T-cell (primary cell): ENCODE results near the gene EFTUD2. TPM values are rescaled to one million over a fixed set of nuclear protein-coding genes. Genes with fewer than 3 reads are reported as not detected.

Experiments
- ATAC-seq, 4 experiments: fragments of 200-7000 bp in 3 of 4; fragments of 150-1000 bp in 1 of 4; cut with Tn5 transposase; replicated peaks in 1 of 4; 1 replicate in 3 of 4; 2 replicates in 1 of 4; pipeline ENCODE4 v1.10.0; 2021; ENCODE audit warnings: moderate library complexity in 3 of 4, mild to moderate bottlenecking in 2 of 4, moderate number of reproducible peaks in 1 of 4
- CTCF ChIA-PET, 2 donors: fragments of 300-600 bp; sonication (Branson Sonifier 250); formaldehyde crosslinking; loops; one replicate each; lab custom pipeline; 2022; ENCODE audit warnings: antibody characterized with exemption in 2 of 2; lab: Charles Lee
- POLR2A ChIA-PET, 2 donors: fragments of 300-600 bp; sonication (Branson Sonifier 250); formaldehyde crosslinking; loops; one replicate each; lab custom pipeline; 2022; ENCODE audit warnings: antibody characterized with exemption in 2 of 2; lab: Charles Lee
- DNase-seq, 35 experiments: peaks; one replicate each; pipeline versions ENCODE4 v3.0.0 to v3.0.0-alpha.2; 2013 to 2023
- H3K27ac ChIP-seq: one replicate; pipeline ENCODE4 v1.5.1; 2013; ENCODE audit warnings: low read length
- H3K27me3 ChIP-seq, 2 experiments: replicated peaks in 1 of 2; 1 replicate in 1 of 2; 2 replicates in 1 of 2; pipeline versions ENCODE4 v1.6.1 to v1.7.0; 2013; ENCODE audit warnings: low read length in 1 of 2, mixed read lengths in 1 of 2; ENCODE audit not compliant: control insufficient read depth in 2 of 2, insufficient read depth in 2 of 2; ENCODE audit errors: extremely low read depth in 1 of 2
- H3K36me3 ChIP-seq, 2 donors: 1 replicate in 1 of 2; 2 replicates in 1 of 2; pipeline versions ENCODE4 v1.6.1 to v1.7.0; 2013; ENCODE audit warnings: low read length in 1 of 2; ENCODE audit not compliant: control insufficient read depth in 2 of 2, insufficient read depth in 1 of 2; ENCODE audit errors: extremely low read depth in 1 of 2
- H3K4me1 ChIP-seq, 2 experiments: 1 replicate in 1 of 2; 2 replicates in 1 of 2; pipeline versions ENCODE4 v1.6.1 to v1.7.0; 2013; ENCODE audit warnings: low read length in 2 of 2, mixed read lengths in 1 of 2; ENCODE audit not compliant: insufficient read depth in 2 of 2, control insufficient read depth in 1 of 2; ENCODE audit errors: extremely low read depth in 1 of 2
- H3K4me3 ChIP-seq, 2 donors: 1 replicate in 1 of 2; 2 replicates in 1 of 2; pipeline versions ENCODE4 v1.5.1 to v1.7.0; 2013; ENCODE audit warnings: mild to moderate bottlenecking in 2 of 2, low read length in 1 of 2, moderate library complexity in 1 of 2; ENCODE audit not compliant: control insufficient read depth in 1 of 2; ENCODE audit errors: extremely low read depth in 1 of 2
- H3K9me3 ChIP-seq: 2 replicates; pipeline ENCODE4 v1.7.0; 2013
- H3K27ac Mint-ChIP-seq, 2 donors: one replicate each; pipeline ENCODE4 v1.8.0; 2020 to 2021; ENCODE audit warnings: mild to moderate bottlenecking in 2 of 2, mixed read lengths in 2 of 2
- H3K27me3 Mint-ChIP-seq, 2 donors: one replicate each; pipeline ENCODE4 v1.8.0; 2021 to 2022; ENCODE audit warnings: mixed read lengths in 2 of 2
- H3K36me3 Mint-ChIP-seq: one replicate; pipeline ENCODE4 v1.8.0; 2021; ENCODE audit warnings: mixed read lengths
- H3K4me1 Mint-ChIP-seq, 3 donors: one replicate each; pipeline ENCODE4 v1.8.0; 2020 to 2022; ENCODE audit warnings: mixed read lengths in 3 of 3, mild to moderate bottlenecking in 1 of 3
- H3K4me3 Mint-ChIP-seq, 3 donors: one replicate each; pipeline ENCODE4 v1.8.0; 2020 to 2022; ENCODE audit warnings: mild to moderate bottlenecking in 3 of 3, mixed read lengths in 3 of 3, moderate library complexity in 3 of 3
- H3K9me3 Mint-ChIP-seq, 3 donors: one replicate each; pipeline ENCODE4 v1.8.0; 2020 to 2022; ENCODE audit warnings: mixed read lengths in 3 of 3
- WGBS: methylation state at CpG from one replicate; pipeline ENCODE4 v1.1.5; 2013; ENCODE audit warnings: missing lambda C conversion rate; ENCODE audit not compliant: insufficient coverage; 5-methylcytosine and 5-hydroxymethylcytosine counted together
- total RNA-seq, 35 experiments: library from RNA in 6 of 35; stranded (reverse) in 6 of 35; fragments of 120-200 nt in 1 of 35; gene quantifications; one replicate each; pipeline versions ENCODE4 v1.2.1 to v1.2.4 and lab custom pipeline; 2013 to 2026

EFTUD2 gene
- total RNA-seq, 5 donors from 2014 or later (not counting 1 experiment from before 2014, with no cell fraction given), result 83.1 to 127 (median 96.0) TPM

GRCh38 chr17:44927696-44928095 lies 28.5 kb upstream of the EFTUD2 start:
- Histone ChIP-seq H3K9me3 (no peaks in the 10 kb centered on the region), H3K27ac (no peak overlapping the region), H3K4me1 (no peaks in the 10 kb centered on the region), H3K27me3 (peaks cover 0 to 5% of the 10 kb centered on the region in 2 experiments), H3K36me3 (no peaks in the 10 kb centered on the region), H3K4me3 (no peak overlapping the region)
- H3K27me3 Mint-ChIP-seq, result peaks cover 0 to 5% of the 10 kb centered on the region in 2 donors
- no peaks in the 10 kb centered on the region for H3K4me1 Mint-ChIP-seq
- H3K4me3 Mint-ChIP-seq, result no peak overlapping the region
- H3K36me3 Mint-ChIP-seq, result no peaks in the 10 kb centered on the region
- DNase-seq (no peak), ATAC-seq (no peak)
- POLR2A ChIA-PET, result interaction anchor here in 1 of 2 donors (0.5 kb wide), 1 partner anchor 97 kb away, joined by 3 read pairs; no protein-coding TSS in a partner anchor
- CTCF ChIA-PET, result no interaction called here
- 100% methylated on average over 3 of the region's 3 CpGs for WGBS
- H3K9me3 Mint-ChIP-seq, result no peaks in the 10 kb centered on the region
- no peak overlapping the region for H3K27ac Mint-ChIP-seq

- Histone ChIP-seq H3K36me3 (no peaks in the 10 kb centered on the region), H3K27me3 (peaks cover 0 to 12% of the 10 kb centered on the region in 2 experiments), H3K27ac (no peak overlapping the region), H3K9me3 (no peaks in the 10 kb centered on the region), H3K4me1 (no peaks in the 10 kb centered on the region), H3K4me3 (no peak overlapping the region)
- no peak for DNase-seq
- ATAC-seq, result no peak
- H3K27me3 Mint-ChIP-seq, result peaks cover 0 to 10% of the 10 kb centered on the region in 2 donors
- H3K27ac Mint-ChIP-seq, result no peak overlapping the region
- 92% methylated on average over 7 of the region's 15 CpGs for WGBS
- H3K4me1 Mint-ChIP-seq, result no peaks in the 10 kb centered on the region
- CTCF ChIA-PET, result no interaction called here
- H3K4me3 Mint-ChIP-seq, result no peak overlapping the region
- POLR2A ChIA-PET, result interaction anchor here in 1 of 2 donors (0.8 kb wide), 1 partner anchor 959 kb away, joined by 3 read pairs; no protein-coding TSS in a partner anchor
- H3K36me3 Mint-ChIP-seq, result no peaks in the 10 kb centered on the region
- no peaks in the 10 kb centered on the region for H3K9me3 Mint-ChIP-seq
Measured at GRCh38 chr17:44926821-44927525, 27.7 kb upstream of the EFTUD2 start.

- Mint-ChIP-seq H3K4me1 (no peaks in the 10 kb centered on the region), H3K27ac (no peak overlapping the region)
Measured at GRCh38 chr17:44925731-44926697, 26.8 kb upstream of the EFTUD2 start.

GRCh38 chr17:44924107-44924544 lies 24.9 kb upstream of the EFTUD2 start:
- H3K4me3 Mint-ChIP-seq, result no peak overlapping the region
- POLR2A ChIA-PET, result no interaction called here
- H3K36me3 Mint-ChIP-seq, result no peaks in the 10 kb centered on the region
- ATAC-seq (no peak), DNase-seq (no peak)
- H3K4me1 ChIP-seq, result no peaks in the 10 kb centered on the region
- WGBS, result 97% methylated on average over 7 of the region's 9 CpGs
- no peak overlapping the region for H3K4me3 ChIP-seq
- H3K27me3 ChIP-seq, result peaks cover 0 to 35% of the 10 kb centered on the region in 2 experiments
- H3K36me3 ChIP-seq, result no peaks in the 10 kb centered on the region
- H3K27me3 Mint-ChIP-seq, result peaks cover 9 to 28% of the 10 kb centered on the region in 2 donors
- no peaks in the 10 kb centered on the region for H3K9me3 Mint-ChIP-seq
- no peak overlapping the region for H3K27ac ChIP-seq
- H3K9me3 ChIP-seq, result no peaks in the 10 kb centered on the region
- no peaks in the 10 kb centered on the region for H3K4me1 Mint-ChIP-seq
- H3K27ac Mint-ChIP-seq, result no peak overlapping the region
- CTCF ChIA-PET, result no interaction called here

More at GRCh38 chr17:44925731-44926697, 26.8 kb upstream of the EFTUD2 start:
- Histone ChIP-seq H3K27me3 (peaks cover 0 to 21% of the 10 kb centered on the region in 2 experiments), H3K9me3 (no peaks in the 10 kb centered on the region), H3K4me3 (no peak overlapping the region), H3K4me1 (no peaks in the 10 kb centered on the region), H3K27ac (no peak overlapping the region), H3K36me3 (no peaks in the 10 kb centered on the region)
- 99% methylated on average over 14 of the region's 18 CpGs for WGBS
- ATAC-seq, result no peak
- no peak for DNase-seq
- no peaks in the 10 kb centered on the region for H3K9me3 Mint-ChIP-seq
- no peaks in the 10 kb centered on the region for H3K36me3 Mint-ChIP-seq
- H3K27me3 Mint-ChIP-seq, result peaks cover 6 to 18% of the 10 kb centered on the region in 2 donors
- ChIA-PET POLR2A (interaction anchor here in 1 of 2 donors (0.8 kb wide), 1 partner anchor 958 kb away, joined by 3 read pairs; no protein-coding TSS in a partner anchor), CTCF (no interaction called here)
- H3K4me3 Mint-ChIP-seq, result no peak overlapping the region

GRCh38 chr17:44922746-44923470 lies 23.7 kb upstream of the EFTUD2 start:
- ATAC-seq, result no peak
- DNase-seq, result no peak
- Histone ChIP-seq H3K36me3 (no peaks in the 10 kb centered on the region), H3K27me3 (peaks cover 0 to 35% of the 10 kb centered on the region in 2 experiments), H3K27ac (no peak overlapping the region), H3K4me1 (no peaks in the 10 kb centered on the region), H3K4me3 (no peak overlapping the region), H3K9me3 (no peaks in the 10 kb centered on the region)
- POLR2A ChIA-PET, result no interaction called here
- Mint-ChIP-seq H3K27me3 (peaks cover 9 to 28% of the 10 kb centered on the region in 2 donors), H3K27ac (no peak overlapping the region), H3K4me1 (no peaks in the 10 kb centered on the region), H3K36me3 (no peaks in the 10 kb centered on the region), H3K4me3 (no peak overlapping the region), H3K9me3 (no peaks in the 10 kb centered on the region)
- WGBS, result 84% methylated on average over 18 of the region's 19 CpGs
- CTCF ChIA-PET, result no interaction called here

GRCh38 chr17:44922136-44922535 lies 22.9 kb upstream of the EFTUD2 start:
- Mint-ChIP-seq H3K27me3 (peaks cover 9 to 31% of the 10 kb centered on the region in 2 donors), H3K9me3 (no peaks in the 10 kb centered on the region), H3K36me3 (no peaks in the 10 kb centered on the region), H3K27ac (no peak overlapping the region), H3K4me1 (no peaks in the 10 kb centered on the region), H3K4me3 (no peak overlapping the region)
- ATAC-seq (no peak), DNase-seq (no peak)
- no peak overlapping the region for H3K27ac ChIP-seq
- 94% methylated on average over 3 of the region's 6 CpGs for WGBS
- H3K4me1 ChIP-seq, result no peaks in the 10 kb centered on the region
- H3K36me3 ChIP-seq, result no peaks in the 10 kb centered on the region
- POLR2A ChIA-PET, result no interaction called here
- no peaks in the 10 kb centered on the region for H3K9me3 ChIP-seq
- CTCF ChIA-PET, result no interaction called here
- no peak overlapping the region for H3K4me3 ChIP-seq
- H3K27me3 ChIP-seq, result peaks cover 0 to 39% of the 10 kb centered on the region in 2 experiments
